H1 (cell line): ENCODE measurements around the gene ARID1B. TPM values are rescaled to one million over a fixed set of nuclear protein-coding genes. Genes with fewer than 3 reads are reported as not detected.

Experiments
- CTCF ChIA-PET: fragments of 300-600 bp; sonication (Branson Sonifier 250); formaldehyde crosslinking; loops from one replicate; lab custom pipeline; 2021; ENCODE audit not compliant: partially characterized antibody; lab: Charles Lee
- POLR2A ChIA-PET: fragments of 300-600 bp; sonication (Branson Sonifier 250); formaldehyde crosslinking; loops from one replicate; lab custom pipeline; 2021; ENCODE audit warnings: inconsistent platforms; ENCODE audit not compliant: partially characterized antibody; lab: Charles Lee
- DNase-seq, 2 experiments: peaks; one replicate each; pipeline versions ENCODE4 v3.0.0 to v3.0.0-alpha.2; 2010 to 2022; ENCODE audit warnings: low spot score in 2 of 2, low read depth in 1 of 2, mixed read lengths in 1 of 2
- FAIRE-seq: peaks from 2 replicates; lab custom pipeline; 2011; peaks lifted over from hg19 to GRCh38; lab: Jason Lieb, UNC
- H2AFZ ChIP-seq: 2 replicates; pipeline ENCODE4 v1.8.1; 2012; ENCODE audit warnings: low read length, inconsistent platforms
- H2AK5ac ChIP-seq: 2 replicates; pipeline ENCODE4 v1.6.1; 2013; ENCODE audit warnings: low read depth, low read length
- H2BK120ac ChIP-seq: replicated peaks from 2 replicates; pipeline ENCODE3; 2013; ENCODE audit warnings: low read depth, low read length, inconsistent platforms
- H2BK12ac ChIP-seq: 2 replicates; pipeline ENCODE4 v1.6.1; 2013; ENCODE audit warnings: low read depth, low read length
- H2BK15ac ChIP-seq: 2 replicates; pipeline ENCODE4 v1.6.1; 2013; ENCODE audit warnings: low read length
- H2BK20ac ChIP-seq: 2 replicates; pipeline ENCODE4 v1.6.1; 2013; ENCODE audit warnings: low read length
- H2BK5ac ChIP-seq: 2 replicates; pipeline ENCODE4 v1.6.1; 2013; ENCODE audit warnings: low read depth, low read length
- H3K14ac ChIP-seq: 2 replicates; pipeline ENCODE4 v1.6.1; 2013; ENCODE audit warnings: inconsistent platforms; ENCODE audit not compliant: insufficient read length
- H3K18ac ChIP-seq: 2 replicates; pipeline ENCODE4 v1.6.1; 2013; ENCODE audit warnings: low read length; ENCODE audit errors: extremely low read depth
- H3K23ac ChIP-seq: 2 replicates; pipeline ENCODE4 v1.6.1; 2013; ENCODE audit warnings: inconsistent platforms; ENCODE audit not compliant: insufficient read length
- H3K23me2 ChIP-seq: 2 replicates; pipeline ENCODE4 v1.6.1; 2013; ENCODE audit warnings: low read depth, low read length
- H3K27ac ChIP-seq: 2 replicates; pipeline ENCODE4 v1.6.1; 2011; ENCODE audit warnings: low read depth, low read length, inconsistent platforms
- H3K27me3 ChIP-seq, 4 experiments: replicated peaks in 1 of 4; 1 replicate in 1 of 4; 2 replicates in 3 of 4; pipeline versions ENCODE4 v1.6.1 to v1.8.1; 2011 to 2013; ENCODE audit warnings: low read length in 3 of 4, mild to moderate bottlenecking in 3 of 4, inconsistent platforms in 2 of 4, mixed read lengths in 2 of 4, moderate library complexity in 1 of 4; ENCODE audit not compliant: control insufficient read depth in 3 of 4, insufficient read depth in 3 of 4; ENCODE audit errors: extremely low read depth in 1 of 4
- H3K36me3 ChIP-seq, 4 experiments: 2 replicates each; pipeline versions ENCODE4 v1.6.1 to v1.8.1; 2011 to 2013; ENCODE audit warnings: mild to moderate bottlenecking in 4 of 4, low read length in 3 of 4, moderate library complexity in 2 of 4, control low read depth in 1 of 4, inconsistent platforms in 1 of 4; ENCODE audit not compliant: insufficient read depth in 4 of 4, control insufficient read depth in 2 of 4
- H3K4ac ChIP-seq: replicated peaks from 2 replicates; pipeline ENCODE3; 2013; ENCODE audit warnings: low read length, low read depth, mixed read lengths, inconsistent platforms; ENCODE audit not compliant: insufficient read length
- H3K4me1 ChIP-seq, 4 experiments: replicated peaks in 1 of 4; 1 replicate in 1 of 4; 2 replicates in 3 of 4; pipeline versions ENCODE4 v1.6.1 to v1.8.1; 2011 to 2013; ENCODE audit warnings: low read length in 3 of 4, inconsistent platforms in 2 of 4, mixed read lengths in 1 of 4; ENCODE audit not compliant: insufficient read depth in 4 of 4, control insufficient read depth in 3 of 4
- H3K4me2 ChIP-seq, 2 experiments: 2 replicates each; pipeline versions ENCODE4 v1.6.1 to v1.8.1; 2011 to 2013; ENCODE audit warnings: low read depth in 2 of 2, low read length in 2 of 2, control low read depth in 1 of 2, inconsistent platforms in 1 of 2, mild to moderate bottlenecking in 1 of 2; ENCODE audit not compliant: insufficient read depth in 1 of 2
- H3K4me3 ChIP-seq, 4 experiments: fragments of 200-600, 300-600 bp in 1 of 4; sonication (generic), shearing (Covaris generic), sonication (Bioruptor Twin) in 1 of 4; 2 replicates each; pipeline versions ENCODE4 v1.5.1 to v1.8.1; 2011 to 2016; ENCODE audit warnings: low read length in 4 of 4, low read depth in 3 of 4, control low read depth in 2 of 4, inconsistent platforms in 2 of 4, mild to moderate bottlenecking in 2 of 4, mixed read lengths in 1 of 4, moderate library complexity in 1 of 4; ENCODE audit not compliant: insufficient read depth in 2 of 4; ENCODE audit errors: extremely low read depth in 1 of 4
- H3K56ac ChIP-seq: replicated peaks from 2 replicates; pipeline ENCODE3; 2013; ENCODE audit warnings: low read depth, mild to moderate bottlenecking, mixed read lengths, low read length, inconsistent platforms; ENCODE audit not compliant: insufficient read length
- H3K79me1 ChIP-seq: 2 replicates; pipeline ENCODE4 v1.6.1; 2013; ENCODE audit warnings: low read depth, low read length, control low read depth
- H3K79me2 ChIP-seq, 2 experiments: 2 replicates each; pipeline versions ENCODE4 v1.6.1 to v1.8.1; 2012 to 2013; ENCODE audit warnings: low read length in 2 of 2, mild to moderate bottlenecking in 2 of 2, inconsistent platforms in 1 of 2; ENCODE audit not compliant: insufficient read depth in 2 of 2, control insufficient read depth in 1 of 2
- H3K9ac ChIP-seq, 4 experiments: replicated peaks in 1 of 4; 1 replicate in 1 of 4; 2 replicates in 3 of 4; pipeline versions ENCODE4 v1.6.1 to v1.8.1; 2011 to 2013; ENCODE audit warnings: low read depth in 3 of 4, low read length in 3 of 4, control low read depth in 2 of 4, mild to moderate bottlenecking in 2 of 4, moderate library complexity in 2 of 4, inconsistent platforms in 1 of 4; ENCODE audit errors: extremely low read depth in 1 of 4
- H3K9me3 ChIP-seq, 2 experiments: 2 replicates each; pipeline versions ENCODE4 v1.6.1 to v1.8.1; 2012 to 2013; ENCODE audit warnings: mild to moderate bottlenecking in 2 of 2, moderate library complexity in 2 of 2, control low read depth in 1 of 2, inconsistent platforms in 1 of 2, low read depth in 1 of 2, low read length in 1 of 2, mixed read lengths in 1 of 2; ENCODE audit not compliant: insufficient read depth in 2 of 2
- H4K20me1 ChIP-seq, 2 experiments: replicated peaks in 1 of 2; 2 replicates each; pipeline versions ENCODE3 to v1.8.1; 2011 to 2013; ENCODE audit warnings: inconsistent platforms in 2 of 2, low read length in 2 of 2, mild to moderate bottlenecking in 1 of 2; ENCODE audit not compliant: insufficient read depth in 2 of 2, control insufficient read depth in 1 of 2
- H4K5ac ChIP-seq: 2 replicates; pipeline ENCODE4 v1.6.1; 2013; ENCODE audit warnings: low read length, low read depth, mixed read lengths, inconsistent platforms; ENCODE audit not compliant: insufficient read length
- H4K8ac ChIP-seq: 2 replicates; pipeline ENCODE4 v1.8.0; 2013; ENCODE audit warnings: mild to moderate bottlenecking, moderate library complexity, low read length, inconsistent platforms; ENCODE audit not compliant: insufficient read depth; ENCODE audit errors: extremely low read depth
- H4K91ac ChIP-seq: replicated peaks from 2 replicates; pipeline ENCODE3; 2013; ENCODE audit warnings: low read length, mixed read lengths, inconsistent platforms; ENCODE audit not compliant: insufficient read length
- HDAC6 ChIP-seq: IDR thresholded peaks from one replicate; pipeline ENCODE4 v1.7.1; 2012; ENCODE audit warnings: low read depth, mild to moderate bottlenecking, inconsistent platforms, low read length, moderate library complexity
- JUND ChIP-seq: IDR thresholded peaks from 2 replicates; pipeline ENCODE4 v1.6.1; 2011; ENCODE audit warnings: mild to moderate bottlenecking, improper control_type of control experiment, low read length
- TAF1 ChIP-seq: IDR thresholded peaks from 2 replicates; pipeline ENCODE4 v1.6.1; 2011; ENCODE audit warnings: mild to moderate bottlenecking, low read depth, low read length
- WGBS, 2 experiments: shearing (Covaris generic) in 1 of 2; methylation state at CpG; one replicate each; pipeline versions ENCODE4 v1.1.6 to v1.1.7; 2013 to 2015; ENCODE audit warnings: low lambda C conversion rate in 2 of 2, mixed read lengths in 2 of 2, inconsistent platforms in 1 of 2, low coverage in 1 of 2, missing lambda C conversion rate in 1 of 2; ENCODE audit not compliant: insufficient replicate concordance in 2 of 2, insufficient coverage in 1 of 2, insufficient read length in 1 of 2; ENCODE audit errors: extremely low coverage in 1 of 2, missing lambda C conversion rate in 1 of 2; 5-methylcytosine and 5-hydroxymethylcytosine counted together
- polyA plus RNA-seq, 7 experiments: library from polyadenylated mRNA; depleted of rRNA in 3 of 7; stranded (reverse) in 5 of 7; unstranded in 2 of 7; fragments of >200 nt in 5 of 7; fragments of 200-250 nt in 2 of 7; gene quantifications; 1 replicate in 5 of 7; 2 replicates in 1 of 7; 4 replicates in 1 of 7; pipeline versions ENCODE4 v1.2.1 to v1.2.3, GENCODE V29; 2011 to 2013; ENCODE audit warnings: missing spikeins in 2 of 7, mixed read lengths in 2 of 7
- total RNA-seq: library from RNA; stranded (reverse); fragmentation: NEBNext Ultra II Directional; extraction: Animal tissue kit (Norgen Biotek cat#: 25700); gene quantifications from 2 replicates; pipeline ENCODE4 v1.2.1, GENCODE V29; 2021

The ARID1B gene
- total and polyA plus RNA-seq, 2 of the 8 experiments (the other 6 are each of a cell fraction or from before 2014, with no cell fraction given): 24.3 to 70.3 TPM

- Histone ChIP-seq H2BK5ac (peak overlapping the region; percentile 62; the same call in 1 of the 2 replicates), H3K4me3 (peak overlapping the region in 1 of 4 experiments; percentile 47; a peak in 2 of 8 replicates), H3K4ac (no peak overlapping the region), H2AK5ac (no peak overlapping the region), H2AFZ (no peak overlapping the region), H2BK20ac (no peak overlapping the region), H3K27ac (peak overlapping the region; percentile 17; the same call in 1 of the 2 replicates), H3K23me2 (no peaks in the 10 kb centered on the region; the same call in 1 of the 2 replicates), H3K36me3 (no peaks in the 10 kb centered on the region), H2BK12ac (peak overlapping the region; percentile 71; the same call in 1 of the 2 replicates), H2BK120ac (no peak overlapping the region), H3K18ac (peak overlapping the region; percentile 27; the same call in 1 of the 2 replicates), H3K23ac (no peak overlapping the region), H3K27me3 (no peaks in the 10 kb centered on the region), H4K20me1 (peaks cover 0 to 4% of the 10 kb centered on the region in 2 experiments), H3K56ac (no peak overlapping the region), H3K14ac (no peak overlapping the region), H3K4me2 (peak overlapping the region; percentile 37 to 49), H3K79me1 (no peaks in the 10 kb centered on the region; the same call in 1 of the 2 replicates), H3K79me2 (peaks cover 0 to 96% of the 10 kb centered on the region in 2 experiments; a peak in 3 of 4 replicates), H2BK15ac (no peak overlapping the region), H3K9ac (no peak overlapping the region), H4K5ac (peak overlapping the region; percentile 56), H3K9me3 (no peaks in the 10 kb centered on the region), H4K8ac (no peak overlapping the region), H3K4me1 (peaks cover 6 to 42% (median 28%) of the 10 kb centered on the region in 4 experiments), H4K91ac (no peak overlapping the region)
- DNase-seq: no peak
- ChIA-PET POLR2A (interaction anchor here (0.7 to 1.8 kb wide), 9 partner anchors 9 to 385 kb away, joined by 3 to 7 read pairs (median 3); no protein-coding TSS in a partner anchor), CTCF (interaction anchor here (0.7 to 3.3 kb wide), 8 partner anchors 12 to 402 kb away, joined by 3 to 13 read pairs (median 4); no protein-coding TSS in a partner anchor)
- TF ChIP-seq JUND (no peak), TAF1 (no peak), HDAC6 (no peak)
- WGBS, 2 experiments: 50% methylated on average over 9 of the region's 9 CpGs; no CpG with 5 or more reads in 1 of the 2 experiments
- FAIRE-seq: no peak
Observed at GRCh38 chr6:156852147-156852857, 75.1 kb downstream of the ARID1B start.
